HCT116 (cell line): ENCODE measurements around the gene RGS12. TPM values are rescaled to one million over a fixed set of nuclear protein-coding genes. Genes with fewer than 3 reads are reported as not detected.

Experiments
- ATAC-seq: fragments of 200-7000 bp; cut with Tn5 transposase; 2 replicates; pipeline ENCODE4 v1.9.1; 2020; ENCODE audit warnings: mild to moderate bottlenecking, moderate library complexity
- BruUV-seq: library from RNA; stranded (reverse); fragments of 400-500 nt; replicated peaks from 2 replicates; lab custom pipeline; 2021; lab: Mats Ljungman, UMichigan
- CTCF ChIA-PET: fragments of 300-600 bp; sonication (Branson Sonifier 250); formaldehyde crosslinking; loops from one replicate; lab custom pipeline; 2021; ENCODE audit warnings: antibody characterized with exemption; lab: Charles Lee
- POLR2A ChIA-PET: fragments of 300-600, 350-600 bp; sonication (Branson Sonifier 250); formaldehyde crosslinking; loops from one replicate; lab custom pipeline; 2021; ENCODE audit warnings: antibody characterized with exemption; lab: Charles Lee
- RAD21 ChIA-PET, 2 experiments: fragments of 300-600 bp; sonication (Branson Sonifier 250); formaldehyde crosslinking; loops; one replicate each; lab custom pipeline; 2023; ENCODE audit warnings: low total read pairs in 2 of 2; ENCODE audit not compliant: uncharacterized antibody in 2 of 2, unreplicated experiment in 2 of 2, low non-redundant PET in 1 of 2; lab: Charles Lee
- DNase-seq: peaks from one replicate; pipeline ENCODE4 v3.0.0-alpha.2; 2010; ENCODE audit warnings: low read depth, low spot score
- H2AFZ ChIP-seq: fragments of 200-600 bp; shearing (Covaris generic), sonication (generic); 2 replicates; pipeline ENCODE4 v1.6.1; 2017; ENCODE audit warnings: low read depth, mixed run types, mixed read lengths, antibody characterized with exemption, low read length; ENCODE audit not compliant: poor library complexity, severe bottlenecking
- H3K27ac ChIP-seq: 2 replicates; pipeline ENCODE4 v1.5.1; 2012; ENCODE audit warnings: low read depth, low read length
- H3K27me3 ChIP-seq: fragments of 200-600 bp; sonication (generic); 2 replicates; pipeline ENCODE4 v1.6.1; 2016; ENCODE audit warnings: mixed run types, low read length, mixed read lengths; ENCODE audit not compliant: insufficient read depth
- H3K36me3 ChIP-seq, 2 experiments: fragments of 200-500 bp in 1 of 2; fragments of 200-600 bp in 1 of 2; sonication (Bioruptor generic) in 1 of 2; sonication (generic) in 1 of 2; 2 replicates each; pipeline versions ENCODE4 v1.5.1 to v1.6.1; 2014 to 2016; ENCODE audit warnings: low read length in 2 of 2, inconsistent platforms in 1 of 2, mixed read lengths in 1 of 2, mixed run types in 1 of 2; ENCODE audit not compliant: insufficient read depth in 2 of 2, control insufficient read depth in 1 of 2
- H3K4me1 ChIP-seq, 2 experiments: fragments of 200-600 bp in 1 of 2; sonication (generic) in 1 of 2; 2 replicates each; pipeline versions ENCODE4 v1.5.1 to v1.6.1; 2012 to 2017; ENCODE audit warnings: low read length in 2 of 2, inconsistent platforms in 1 of 2, mild to moderate bottlenecking in 1 of 2, mixed read lengths in 1 of 2, mixed run types in 1 of 2, moderate library complexity in 1 of 2; ENCODE audit not compliant: insufficient read depth in 2 of 2, control insufficient read depth in 1 of 2
- H3K4me2 ChIP-seq: fragments of 200-600 bp; sonication (generic); 2 replicates; pipeline ENCODE4 v1.6.1; 2017; ENCODE audit warnings: mixed run types, low read length, mixed read lengths
- H3K4me3 ChIP-seq, 2 experiments: fragments of 200-600 bp in 1 of 2; sonication (generic) in 1 of 2; replicated peaks in 1 of 2; 2 replicates each; pipeline ENCODE4 v1.5.1; 2011 to 2016; ENCODE audit warnings: low read length in 2 of 2, control low read depth in 1 of 2, low read depth in 1 of 2, mild to moderate bottlenecking in 1 of 2, mixed read lengths in 1 of 2, mixed run types in 1 of 2
- H3K79me2 ChIP-seq: fragments of 200-600 bp; sonication (generic); 2 replicates; pipeline ENCODE4 v1.6.1; 2017; ENCODE audit warnings: mild to moderate bottlenecking, mixed run types, low read length, moderate library complexity, mixed read lengths; ENCODE audit not compliant: insufficient read depth
- H3K9ac ChIP-seq: fragments of 200-600 bp; sonication (generic); 2 replicates; pipeline ENCODE4 v1.6.1; 2016; ENCODE audit warnings: low read length, mixed read lengths
- H3K9me2 ChIP-seq: fragments of 200-600 bp; sonication (generic), shearing (Covaris generic); 2 replicates; pipeline ENCODE4 v1.6.1; 2017; ENCODE audit warnings: mixed run types, mild to moderate bottlenecking, moderate library complexity; ENCODE audit not compliant: insufficient read depth
- H3K9me3 ChIP-seq, 2 experiments: fragments of 200-500 bp in 1 of 2; fragments of 200-600 bp in 1 of 2; sonication (Bioruptor generic) in 1 of 2; sonication (generic) in 1 of 2; 2 replicates each; pipeline ENCODE4 v1.6.1; 2014 to 2017; ENCODE audit warnings: low read length in 2 of 2, mixed read lengths in 2 of 2, inconsistent platforms in 1 of 2, low read depth in 1 of 2, mild to moderate bottlenecking in 1 of 2, mixed run types in 1 of 2, moderate library complexity in 1 of 2; ENCODE audit not compliant: control insufficient read depth in 1 of 2, insufficient read depth in 1 of 2
- H4K20me1 ChIP-seq: fragments of 200-600 bp; sonication (generic), shearing (Covaris generic); 2 replicates; pipeline ENCODE4 v1.6.1; 2017; ENCODE audit warnings: mixed run types, mild to moderate bottlenecking, moderate library complexity; ENCODE audit not compliant: insufficient read depth
- EZH2phosphoT487 ChIP-seq: fragments of 200-600 bp; IDR thresholded peaks from 2 replicates; pipeline ENCODE4 v1.6.1; 2018; ENCODE audit warnings: antibody characterized with exemption, borderline replicate concordance
- POLR2AphosphoS5 ChIP-seq: IDR thresholded peaks from 2 replicates; pipeline ENCODE4 v1.6.1; 2011; ENCODE audit warnings: mild to moderate bottlenecking, low read depth, low read length, moderate library complexity
- SP1 ChIP-seq: IDR thresholded peaks from 2 replicates; pipeline ENCODE4 v1.6.1; 2012; ENCODE audit warnings: low read depth
- SRF ChIP-seq: IDR thresholded peaks from 2 replicates; pipeline ENCODE4 v1.6.1; 2012; ENCODE audit warnings: low read depth
- YY1 ChIP-seq: IDR thresholded peaks from 2 replicates; pipeline ENCODE4 v1.6.1; 2011; ENCODE audit warnings: low read length, low read depth, moderate library complexity, mild to moderate bottlenecking; ENCODE audit not compliant: insufficient replicate concordance; ENCODE audit errors: extremely low read depth
- intact Hi-C: fragments of 100-400 bp; cut with micrococcal nuclease; formaldehyde crosslinking; loops from 2 replicates; pipeline ENCODE4 v1.10.0; 2022
- total RNA-seq: library from RNA; stranded (reverse); gene quantifications from one replicate; pipeline ENCODE4 v1.2.1, GENCODE V29; 2021; ENCODE audit not compliant: unreplicated experiment

The RGS12 gene
- total RNA-seq, 1 experiment from 2014 or later, result 22.2 TPM

DNA sequence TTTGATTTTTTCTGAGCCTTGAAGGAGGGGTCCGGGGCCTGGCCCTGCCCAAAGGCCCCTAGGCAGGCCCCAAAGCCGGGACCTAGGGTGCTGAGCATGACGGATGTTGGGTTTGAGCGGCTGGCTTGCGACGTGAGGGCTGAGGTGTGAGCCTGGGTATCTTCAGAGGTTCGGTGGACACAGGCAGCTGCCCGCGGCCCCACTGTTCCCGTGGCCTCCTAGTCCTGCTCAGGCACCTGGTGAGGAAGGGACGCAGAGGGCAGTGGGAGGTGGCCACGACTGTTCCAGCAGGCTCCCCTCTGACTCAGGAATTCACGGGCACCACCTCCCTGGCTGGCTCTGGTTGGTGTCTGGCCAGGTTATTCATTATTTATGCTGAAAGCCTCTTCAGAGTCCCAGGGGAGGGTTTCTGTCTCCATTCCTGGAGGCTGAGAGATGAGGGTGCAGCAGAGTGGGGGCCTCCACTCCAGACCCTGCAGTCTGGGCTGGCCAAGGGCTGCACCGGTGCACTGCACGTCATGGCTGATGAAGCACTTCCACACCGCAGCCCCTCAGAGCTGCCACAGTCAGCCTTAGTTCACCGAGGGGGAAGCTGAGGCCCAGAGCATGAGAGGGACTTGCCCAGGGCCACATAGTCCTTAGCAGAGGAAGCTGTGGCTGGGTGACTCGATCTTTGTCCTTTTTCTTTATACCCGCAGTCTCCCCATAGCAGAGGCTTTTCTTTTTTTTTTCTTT is 41.7 kb upstream of the RGS12 start:
- no peak overlapping the region for H3K4me2 ChIP-seq
- CTCF ChIA-PET, result no interaction called here
- TF ChIP-seq EZH2phosphoT487, result no peak
- TF ChIP-seq POLR2AphosphoS5, result no peak
- H3K4me1 ChIP-seq, result no peaks in the 10 kb centered on the region
- H3K27ac ChIP-seq, result no peak overlapping the region
- H3K79me2 ChIP-seq, result no peaks in the 10 kb centered on the region
- no peaks in the 10 kb centered on the region for H4K20me1 ChIP-seq
- no peaks in the 10 kb centered on the region for H3K9me3 ChIP-seq
- POLR2A ChIA-PET, result no interaction called here
- intact Hi-C loops, result no loop called here
- no peak overlapping the region for H3K9ac ChIP-seq
- RAD21 ChIA-PET, result no interaction called here
- no peak overlapping the region for H3K4me3 ChIP-seq
- no TSS peak for BruUV-seq
- DNase-seq, result no peak
- no peak for ATAC-seq
- H2AFZ ChIP-seq, result no peak overlapping the region
- no peaks in the 10 kb centered on the region for H3K9me2 ChIP-seq
- no peaks in the 10 kb centered on the region for H3K27me3 ChIP-seq
- no peaks in the 10 kb centered on the region for H3K36me3 ChIP-seq

DNA sequence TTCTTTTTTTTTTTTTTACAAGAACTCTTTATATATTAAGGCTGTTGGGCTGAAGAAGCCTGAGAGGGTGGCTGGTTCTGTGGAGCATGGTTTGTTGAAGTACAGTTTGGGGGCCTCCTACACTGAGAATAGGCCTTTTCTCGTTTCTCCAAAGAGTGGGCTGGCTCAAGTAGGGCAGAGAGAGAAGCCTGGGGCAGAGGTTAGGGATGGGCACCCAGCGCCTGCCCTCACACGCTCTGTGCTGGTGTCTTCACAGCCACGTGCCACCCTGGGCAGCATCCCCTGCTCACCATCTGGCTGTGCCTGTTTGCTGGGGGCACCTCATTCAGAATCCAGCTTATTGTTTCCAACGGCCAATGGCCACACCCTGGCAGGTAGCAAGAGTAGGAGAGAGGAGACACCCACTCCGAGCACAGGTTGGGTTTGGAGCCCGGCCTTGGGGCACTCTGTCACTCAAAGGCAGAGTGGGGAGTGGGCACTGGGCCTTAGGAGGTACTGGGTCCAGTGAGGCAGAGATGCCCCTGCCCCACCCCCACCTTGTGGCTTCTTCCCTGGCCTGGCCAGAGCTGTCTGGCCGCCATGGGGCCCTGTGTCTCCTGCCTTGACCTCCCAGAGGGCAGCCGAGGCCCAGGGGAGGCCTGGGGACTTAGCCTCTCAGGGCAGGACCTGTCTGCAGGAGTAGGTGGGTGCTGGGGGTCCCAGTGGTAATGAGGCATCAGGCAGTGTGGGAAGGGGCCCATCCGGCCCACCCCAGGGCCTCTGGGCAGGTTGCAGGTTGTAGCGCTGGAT is 40.9 kb upstream of the RGS12 start:
- ATAC-seq, result no peak
- TF ChIP-seq SRF (no peak), YY1 (no peak), SP1 (no peak), EZH2phosphoT487 (no peak)
- TF ChIP-seq, all 23 proteins: peak for 0
- CTCF ChIA-PET, result no interaction called here
- H4K20me1 ChIP-seq, result no peaks in the 10 kb centered on the region
- H3K4me3 ChIP-seq, result no peak overlapping the region
- H3K4me1 ChIP-seq, result no peaks in the 10 kb centered on the region
- no peaks in the 10 kb centered on the region for H3K9me3 ChIP-seq
- no peaks in the 10 kb centered on the region for H3K9me2 ChIP-seq
- no peaks in the 10 kb centered on the region for H3K79me2 ChIP-seq
- H3K4me2 ChIP-seq, result no peak overlapping the region
- H3K9ac ChIP-seq, result no peak overlapping the region
- H3K27ac ChIP-seq, result no peak overlapping the region
- BruUV-seq, result no TSS peak
- intact Hi-C loops, result no loop called here
- H2AFZ ChIP-seq, result no peak overlapping the region
- no peaks in the 10 kb centered on the region for H3K27me3 ChIP-seq
- no peak for DNase-seq
- no peaks in the 10 kb centered on the region for H3K36me3 ChIP-seq
- RAD21 ChIA-PET, result no interaction called here
- POLR2A ChIA-PET, result no interaction called here
